Muscle of arm (tissue), 12 donors: ENCODE measurements around the gene EPHA6. TPM values are rescaled to one million over a fixed set of nuclear protein-coding genes. Genes with fewer than 3 reads are reported as not detected.
"Not testable (repeated sequence)": the region's sequence is repeated elsewhere in the genome, so short reads cannot be mapped to it uniquely, and the experiment has no call there.

Experiments
- DNase-seq: peaks from one replicate; pipeline ENCODE4 v3.0.0-alpha.2; 2013
- polyA plus RNA-seq, 12 donors: library from polyadenylated mRNA; unstranded; fragments of 120-200 nt; gene quantifications; one replicate each; pipeline ENCODE4 v1.2.1, GENCODE V29; 2013; ENCODE audit not compliant: insufficient read length in 12 of 12

Gene EPHA6
- polyA plus RNA-seq, 12 donors: 0.07 to 1.5 (median 0.23) TPM; not detected in 4

- DNase-seq: no peak
These were observed 196.7 kb downstream of the EPHA6 start for GRCh38 chr3:97010881-97011657.

- DNase-seq: no peak
These were observed 207.4 kb downstream of the EPHA6 start for GRCh38 chr3:97021778-97022177.

- DNase-seq: not testable (repeated sequence)
These were observed 211.2 kb downstream of the EPHA6 start for GRCh38 chr3:97025612-97026011.

GRCh38 chr3:97029972-97030371, 215.6 kb downstream of the EPHA6 start:
- no peak for DNase-seq

GRCh38 chr3:97037294-97037943, 223.0 kb downstream of the EPHA6 start:
- DNase-seq: no peak

- no peak for DNase-seq
These were observed 229.0 kb downstream of the EPHA6 start for GRCh38 chr3:97043411-97043810.

- DNase-seq: no peak
These were observed 243.0 kb downstream of the EPHA6 start for GRCh38 chr3:97057365-97057764.

GRCh38 chr3:97059168-97059567, 244.8 kb downstream of the EPHA6 start:
- DNase-seq: no peak

GRCh38 chr3:97066531-97066930, 252.1 kb downstream of the EPHA6 start:
- DNase-seq: no peak

- DNase-seq: no peak
These were observed 255.9 kb downstream of the EPHA6 start for GRCh38 chr3:97070302-97070701.

GRCh38 chr3:97074546-97074945, 260.2 kb downstream of the EPHA6 start:
- no peak for DNase-seq

- no peak for DNase-seq
These were observed 262.3 kb downstream of the EPHA6 start for GRCh38 chr3:97076673-97077072.

- no peak for DNase-seq
These were observed 275.2 kb downstream of the EPHA6 start for GRCh38 chr3:97089621-97090020.

- no peak for DNase-seq
These were observed 288.2 kb downstream of the EPHA6 start for GRCh38 chr3:97102641-97103040.

GRCh38 chr3:97105989-97106651, 291.7 kb downstream of the EPHA6 start:
- no peak for DNase-seq

- DNase-seq: no peak
These were observed 292.2 kb downstream of the EPHA6 start for GRCh38 chr3:97106652-97106989.

GRCh38 chr3:97108136-97108535, 293.7 kb downstream of the EPHA6 start:
- no peak for DNase-seq

GRCh38 chr3:97111244-97111643, 296.9 kb downstream of the EPHA6 start:
- no peak for DNase-seq

- no peak for DNase-seq
These were observed 307.0 kb downstream of the EPHA6 start for GRCh38 chr3:97121386-97121785.

- no peak for DNase-seq
These were observed 311.6 kb downstream of the EPHA6 start for GRCh38 chr3:97125902-97126499.

GRCh38 chr3:97131476-97131875, 317.1 kb downstream of the EPHA6 start:
- DNase-seq: no peak

- no peak for DNase-seq
These were observed 324.6 kb downstream of the EPHA6 start for GRCh38 chr3:97138914-97139541.
